HEK293T (cell line): Measurements from ENCODE around the gene ZNF511.

Experiments used
- CTCF ChIA-PET: fragments of 350-600 bp; formaldehyde crosslinking; extraction: SDS; loops from one replicate; lab custom pipeline; 2021; ENCODE audit warnings: antibody characterized with exemption, inconsistent platforms; lab: Yijun Ruan, JAX
- POLR2A ChIA-PET: fragments of 350-600 bp; formaldehyde crosslinking; extraction: SDS; loops from one replicate; lab custom pipeline; 2020; ENCODE audit warnings: antibody characterized with exemption, inconsistent platforms; lab: Yijun Ruan, JAX
- DNase-seq: peaks from one replicate; pipeline ENCODE4 v3.0.0; 2012; ENCODE audit warnings: mixed read lengths; ENCODE audit errors: extremely low spot score
- ARNT ChIP-seq: fragments of 450-650 bp; IDR thresholded peaks from 2 replicates; pipeline ENCODE4 v1.6.1; 2017; ENCODE audit warnings: mild to moderate bottlenecking
- BHLHE40 ChIP-seq: fragments of 450-650 bp; IDR thresholded peaks from 2 replicates; pipeline ENCODE4 v1.6.1; 2016; ENCODE audit warnings: mild to moderate bottlenecking, moderate library complexity, borderline replicate concordance
- CTBP1 ChIP-seq: fragments of 450-650 bp; IDR thresholded peaks from 2 replicates; pipeline ENCODE4 v1.6.1; 2016; ENCODE audit warnings: borderline replicate concordance
- ELF4 ChIP-seq: fragments of 450-650 bp; IDR thresholded peaks from 2 replicates; pipeline ENCODE4 v1.6.1; 2017; ENCODE audit warnings: antibody characterized with exemption
- FOXA1 ChIP-seq: fragments of 450-650 bp; IDR thresholded peaks from 2 replicates; pipeline ENCODE4 v1.6.1; 2016; ENCODE audit warnings: mild to moderate bottlenecking
- FOXK2 ChIP-seq: fragments of 450-650 bp; IDR thresholded peaks from 2 replicates; pipeline ENCODE4 v1.6.1; 2016; ENCODE audit warnings: mild to moderate bottlenecking
- FOXM1 ChIP-seq: fragments of 450-650 bp; IDR thresholded peaks from 2 replicates; pipeline ENCODE4 v1.6.1; 2017; ENCODE audit warnings: mild to moderate bottlenecking, borderline replicate concordance
- HDGF ChIP-seq: fragments of 450-650 bp; IDR thresholded peaks from 2 replicates; pipeline ENCODE4 v1.6.1; 2017; ENCODE audit warnings: antibody characterized with exemption, borderline replicate concordance
- L3MBTL2 ChIP-seq: fragments of 450-650 bp; conservative IDR thresholded peaks from 2 replicates; pipeline ENCODE4 v1.6.1; 2016; ENCODE audit warnings: mild to moderate bottlenecking
- LEF1 ChIP-seq: fragments of 450-650 bp; IDR thresholded peaks from 2 replicates; pipeline ENCODE4 v1.6.1; 2017; ENCODE audit warnings: mild to moderate bottlenecking, borderline replicate concordance
- NFRKB ChIP-seq: fragments of 450-650 bp; IDR thresholded peaks from 2 replicates; pipeline ENCODE4 v1.6.1; 2016; ENCODE audit warnings: mild to moderate bottlenecking, moderate library complexity
- PKNOX1 ChIP-seq: fragments of 450-650 bp; IDR thresholded peaks from 2 replicates; pipeline ENCODE4 v1.6.1; 2016
- SP1 ChIP-seq: fragments of 450-650 bp; IDR thresholded peaks from 2 replicates; pipeline ENCODE4 v1.6.1; 2017
- SUZ12 ChIP-seq: fragments of 450-650 bp; IDR thresholded peaks from 2 replicates; pipeline ENCODE4 v1.6.1; 2016; ENCODE audit warnings: mild to moderate bottlenecking
- TARDBP ChIP-seq: fragments of 450-650 bp; IDR thresholded peaks from 2 replicates; pipeline ENCODE4 v1.6.1; 2016
- ZNF384 ChIP-seq: fragments of 450-650 bp; IDR thresholded peaks from 2 replicates; pipeline ENCODE4 v1.6.1; 2016

ZNF511 gene, protein sequence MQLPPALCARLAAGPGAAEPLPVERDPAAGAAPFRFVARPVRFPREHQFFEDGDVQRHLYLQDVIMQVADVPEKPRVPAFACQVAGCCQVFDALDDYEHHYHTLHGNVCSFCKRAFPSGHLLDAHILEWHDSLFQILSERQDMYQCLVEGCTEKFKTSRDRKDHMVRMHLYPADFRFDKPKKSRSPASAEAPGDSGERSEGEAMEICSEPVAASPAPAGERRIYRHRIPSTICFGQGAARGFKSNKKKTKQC

GRCh38 chr10:133308421-133309099, at the start of gene ZNF511, which contains the start of gene TUBGCP2:
ZNF511 (plus strand) TSS chr10:133308914; CDS start chr10:133308944, 30 bp downstream.
TUBGCP2 (minus strand) TSS chr10:133308872; CDS start chr10:133302941, 5,931 bp downstream.
- TF ChIP-seq SUZ12 (no peak), BHLHE40 (no peak), HDGF (no peak), PKNOX1 (no peak), ELF4 (no peak), SP1 (no peak), FOXM1 (peak; percentile 95; the same call in 1 of the 2 replicates), LEF1 (peak; percentile 78; the same call in 1 of the 2 replicates), FOXK2 (no peak), NFRKB (no peak), ZNF384 (no peak), L3MBTL2 (no peak), CTBP1 (no peak), ARNT (peak; percentile 60), TARDBP (no peak)
- POLR2A ChIA-PET = interaction anchor here (1.0 kb wide), 1 partner anchor 21 kb away, joined by 3 read pairs; no protein-coding TSS in a partner anchor
- CTCF ChIA-PET = interaction anchor here (0.9 kb wide), 1 partner anchor 20 kb away, joined by 3 read pairs; no protein-coding TSS in a partner anchor
- DNase-seq = peak; percentile 92

DNA sequence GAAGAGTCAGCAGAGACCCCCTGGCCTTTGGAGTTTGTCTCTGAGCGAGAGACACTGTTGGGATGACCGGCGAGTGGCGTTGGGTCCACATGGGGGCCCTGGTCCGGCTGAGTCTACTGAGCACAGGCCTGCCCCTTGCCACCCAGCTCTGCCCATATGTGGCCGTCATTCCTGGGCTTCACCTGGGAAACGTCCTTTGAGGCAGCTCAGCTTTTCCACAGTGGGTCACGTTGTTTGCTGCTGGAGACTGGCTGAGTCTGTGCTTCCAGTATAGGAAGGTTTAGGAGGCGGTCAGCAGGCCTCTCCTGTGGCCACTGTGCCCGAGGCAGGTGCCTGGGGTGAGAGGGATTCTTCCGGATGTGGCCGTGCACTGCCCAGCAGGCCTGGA, 49.1 kb upstream of the ZNF511 start:
- ChIA-PET CTCF (interaction anchor here (0.6 kb wide), 1 partner anchor 1125 kb away, joined by 3 read pairs; no protein-coding TSS in a partner anchor), POLR2A (no interaction called here)
- TF ChIP-seq NFRKB = no peak
- TF ChIP-seq ZNF384 = no peak
- no peak for TF ChIP-seq SUZ12
- TF ChIP-seq LEF1 = no peak
- no peak for TF ChIP-seq CTBP1
- TF ChIP-seq HDGF = no peak
- no peak for TF ChIP-seq BHLHE40
- no peak for TF ChIP-seq TARDBP
- no peak for TF ChIP-seq FOXA1
- TF ChIP-seq FOXK2 = no peak
- TF ChIP-seq FOXM1 = no peak
- no peak for TF ChIP-seq SP1
- TF ChIP-seq L3MBTL2 = no peak
- no peak for TF ChIP-seq ELF4
- no peak for TF ChIP-seq ARNT
- TF ChIP-seq PKNOX1 = no peak
- DNase-seq = no peak

DNA sequence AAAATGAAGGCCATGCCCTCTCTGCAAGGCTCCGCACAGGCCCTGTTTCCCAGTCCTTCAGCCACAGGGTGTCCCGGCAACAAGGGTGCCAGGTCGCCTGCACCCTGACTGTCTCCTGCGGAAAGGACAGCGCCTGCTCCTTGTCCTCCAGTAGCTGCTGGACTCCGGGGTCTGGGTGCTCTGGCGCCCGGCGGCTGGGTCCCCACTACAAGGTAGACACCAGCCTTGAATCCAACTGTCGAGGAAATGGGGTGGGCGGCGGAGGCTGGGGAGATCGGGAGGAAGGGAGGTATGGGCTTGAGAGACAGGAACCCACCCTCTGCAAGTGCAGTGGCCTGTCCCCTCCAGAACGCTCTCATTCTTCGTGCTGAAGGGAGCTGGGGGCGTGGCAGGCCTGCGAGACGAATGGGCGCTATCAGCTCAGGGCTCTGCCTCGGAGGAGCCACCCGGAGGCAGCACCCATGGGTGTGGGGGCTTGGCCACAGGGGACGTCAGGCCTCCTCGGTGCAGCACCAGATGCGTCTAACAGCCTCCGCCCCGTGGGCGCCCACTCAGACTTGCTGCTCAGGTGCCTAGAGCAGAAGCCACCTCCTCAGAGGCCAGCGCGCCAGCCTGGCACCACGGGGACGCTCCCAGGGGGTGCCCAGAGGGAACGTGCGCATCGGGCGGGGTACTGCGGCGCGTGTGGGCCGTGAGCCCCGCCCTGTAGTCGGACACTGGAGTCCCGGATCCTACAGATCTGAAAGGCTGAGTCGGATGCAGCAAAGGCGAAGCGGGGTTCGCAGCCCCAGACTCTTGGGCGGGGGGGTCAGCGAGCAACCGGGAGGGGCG, 47.6 kb upstream of the ZNF511 start:
- POLR2A ChIA-PET = interaction anchor here (0.9 to 1.0 kb wide), 2 partner anchors 15 to 118 kb away, joined by 3 to 4 read pairs; no protein-coding TSS in a partner anchor
- TF ChIP-seq ZNF384 = no peak
- no peak for TF ChIP-seq SUZ12
- no peak for TF ChIP-seq CTBP1
- no peak for TF ChIP-seq FOXA1
- TF ChIP-seq TARDBP = no peak
- TF ChIP-seq FOXK2 = no peak
- no peak for TF ChIP-seq BHLHE40
- no peak for TF ChIP-seq FOXM1
- TF ChIP-seq NFRKB = no peak
- no peak for TF ChIP-seq ARNT
- no peak for TF ChIP-seq PKNOX1
- no peak for TF ChIP-seq SP1
- TF ChIP-seq L3MBTL2 = no peak
- CTCF ChIA-PET = no interaction called here
- DNase-seq = peak; percentile 61

GRCh38 chr10:133261726-133262325, 46.9 kb upstream of the ZNF511 start:
- peak; percentile 94 for DNase-seq

More at GRCh38 chr10:133261726-133262325, 46.9 kb upstream of the ZNF511 start:
- ChIA-PET POLR2A (interaction anchor here (1.0 kb wide), 2 partner anchors 15 to 119 kb away, joined by 3 to 4 read pairs; no protein-coding TSS in a partner anchor), CTCF (no interaction called here)
- TF ChIP-seq FOXM1 (peak; percentile 31; the same call in 1 of the 2 replicates), SP1 (no peak), TARDBP (no peak), NFRKB (no peak), PKNOX1 (no peak), SUZ12 (no peak), ZNF384 (no peak)
